CD14-positive monocyte (primary cell): ENCODE data around the gene ITPA. TPM values are rescaled to one million over a fixed set of nuclear protein-coding genes. Genes with fewer than 3 reads are reported as not detected.

Source experiments
- DNase-seq, 3 donors: peaks; one replicate each; pipeline ENCODE4 v3.0.0-alpha.2; 2011 to 2022
- H2AFZ ChIP-seq: 2 replicates; pipeline ENCODE4 v1.6.0; 2012; ENCODE audit warnings: mild to moderate bottlenecking, low read depth, low read length, inconsistent platforms; ENCODE audit not compliant: insufficient read depth, poor library complexity, severe bottlenecking
- H3K27ac ChIP-seq, 2 donors: 1 replicate in 1 of 2; 2 replicates in 1 of 2; pipeline ENCODE4 v1.5.1; 2012 to 2013; ENCODE audit warnings: low read length in 2 of 2, control low read depth in 1 of 2, inconsistent platforms in 1 of 2, low read depth in 1 of 2, mild to moderate bottlenecking in 1 of 2
- H3K27me3 ChIP-seq, 2 donors: one replicate each; pipeline versions ENCODE4 v1.6.0 to v1.6.1; 2011 to 2013; ENCODE audit warnings: low read length in 2 of 2; ENCODE audit not compliant: control insufficient read depth in 2 of 2, insufficient read depth in 2 of 2
- H3K36me3 ChIP-seq, 2 donors: replicated peaks in 1 of 2; 1 replicate in 1 of 2; 2 replicates in 1 of 2; pipeline versions ENCODE4 v1.5.1 to v1.6.1; 2012 to 2013; ENCODE audit warnings: low read length in 2 of 2, control low read depth in 1 of 2, inconsistent platforms in 1 of 2, mild to moderate bottlenecking in 1 of 2; ENCODE audit not compliant: insufficient read depth in 2 of 2, control insufficient read depth in 1 of 2
- H3K4me1 ChIP-seq, 2 donors: 1 replicate in 1 of 2; 2 replicates in 1 of 2; pipeline versions ENCODE4 v1.5.1 to v1.6.1; 2012 to 2013; ENCODE audit warnings: low read length in 2 of 2, control low read depth in 1 of 2, inconsistent platforms in 1 of 2, mild to moderate bottlenecking in 1 of 2, moderate library complexity in 1 of 2; ENCODE audit not compliant: insufficient read depth in 2 of 2, control insufficient read depth in 1 of 2
- H3K4me2 ChIP-seq: replicated peaks from 2 replicates; pipeline ENCODE3; 2012; ENCODE audit warnings: low read length, moderate library complexity, mild to moderate bottlenecking; ENCODE audit not compliant: poor library complexity, severe bottlenecking; ENCODE audit errors: extremely low read depth
- H3K4me3 ChIP-seq, 3 experiments: fragments of 200-600 bp in 1 of 3; sonication (generic) in 1 of 3; replicated peaks in 1 of 3; 1 replicate in 2 of 3; 2 replicates in 1 of 3; pipeline ENCODE4 v1.5.1; 2011 to 2013; ENCODE audit warnings: low read length in 3 of 3, mild to moderate bottlenecking in 3 of 3, control low read depth in 2 of 3, low read depth in 2 of 3, inconsistent platforms in 1 of 3, moderate library complexity in 1 of 3
- H3K79me2 ChIP-seq: 2 replicates; pipeline ENCODE4 v1.6.0; 2012; ENCODE audit warnings: mild to moderate bottlenecking, control low read depth, inconsistent platforms, low read length, moderate library complexity; ENCODE audit not compliant: insufficient read depth
- H3K9ac ChIP-seq: 2 replicates; pipeline ENCODE4 v1.6.0; 2017; ENCODE audit warnings: low read length, mild to moderate bottlenecking; ENCODE audit not compliant: insufficient read depth, poor library complexity, severe bottlenecking
- H3K9me3 ChIP-seq, 2 donors: replicated peaks in 1 of 2; 1 replicate in 1 of 2; 2 replicates in 1 of 2; pipeline versions ENCODE4 v1.5.1 to v1.6.1; 2012 to 2013; ENCODE audit warnings: low read length in 2 of 2, control low read depth in 1 of 2; ENCODE audit not compliant: control insufficient read depth in 1 of 2, insufficient read depth in 1 of 2
- H4K20me1 ChIP-seq: 2 replicates; pipeline ENCODE4 v1.6.0; 2012; ENCODE audit warnings: mild to moderate bottlenecking, low read length, control low read depth, moderate library complexity; ENCODE audit not compliant: insufficient read depth
- H3K27ac Mint-ChIP-seq, 7 donors: one replicate each; pipeline ENCODE4 v1.8.0; 2020; ENCODE audit warnings: mild to moderate bottlenecking in 7 of 7, mixed read lengths in 7 of 7, moderate library complexity in 6 of 7, inconsistent platforms in 2 of 7
- H3K27me3 Mint-ChIP-seq, 3 donors: one replicate each; pipeline ENCODE4 v1.8.0; 2021 to 2022; ENCODE audit warnings: low read depth in 3 of 3, mild to moderate bottlenecking in 3 of 3, mixed read lengths in 3 of 3, moderate library complexity in 3 of 3, inconsistent platforms in 1 of 3
- H3K36me3 Mint-ChIP-seq, 2 donors: one replicate each; pipeline ENCODE4 v1.8.0; 2020; ENCODE audit warnings: mixed read lengths in 2 of 2, inconsistent platforms in 1 of 2, mild to moderate bottlenecking in 1 of 2
- H3K4me1 Mint-ChIP-seq: one replicate; pipeline ENCODE4 v1.8.0; 2020; ENCODE audit warnings: mild to moderate bottlenecking, mixed read lengths
- H3K4me3 Mint-ChIP-seq, 2 donors: one replicate each; pipeline ENCODE4 v1.8.0; 2020; ENCODE audit warnings: mild to moderate bottlenecking in 2 of 2, mixed read lengths in 2 of 2, moderate library complexity in 1 of 2
- H3K9me3 Mint-ChIP-seq, 7 donors: one replicate each; pipeline ENCODE4 v1.8.0; 2020 to 2022; ENCODE audit warnings: mixed read lengths in 7 of 7, mild to moderate bottlenecking in 6 of 7, moderate library complexity in 6 of 7, inconsistent platforms in 2 of 7
- CTCF ChIP-seq: fragments of 200-600 bp; IDR thresholded peaks from one replicate; pipeline ENCODE4 v1.8.0; 2022; ENCODE audit warnings: antibody characterized with exemption, mild to moderate bottlenecking
- WGBS: methylation state at CpG from one replicate; pipeline ENCODE4 v1.1.5; 2013; ENCODE audit warnings: missing lambda C conversion rate; ENCODE audit not compliant: insufficient coverage; 5-methylcytosine and 5-hydroxymethylcytosine counted together
- intact Hi-C, 2 donors: fragments of 100-400 bp; cut with micrococcal nuclease; formaldehyde crosslinking; loops; one replicate each; pipeline versions ENCODE4 v1.15.0 to v1.15.1; 2023
- polyA plus RNA-seq, 3 donors: library from polyadenylated mRNA; depleted of rRNA in 1 of 3; unstranded in 2 of 3; stranded (reverse) in 1 of 3; fragments of 300-500 nt in 2 of 3; fragments of >200 nt in 1 of 3; fragmentation: Illumina TruSeq in 2 of 3; gene quantifications; 1 replicate in 2 of 3; 2 replicates in 1 of 3; pipeline ENCODE4 v1.2.3, GENCODE V29; 2012 to 2021

ITPA gene
- polyA plus RNA-seq, 3 donors, result 39.5 to 62.8 (median 57.0) TPM

GRCh38 chr20:3224681-3225421, 15.6 kb downstream of the ITPA start:
- no peak overlapping the region for H3K4me3 Mint-ChIP-seq
- H3K9me3 Mint-ChIP-seq, result no peaks in the 10 kb centered on the region
- Histone ChIP-seq H3K4me2 (no peak overlapping the region), H3K9me3 (no peaks in the 10 kb centered on the region), H3K27ac (no peak overlapping the region), H3K4me1 (peaks cover 0 to 6% of the 10 kb centered on the region in 2 donors), H3K36me3 (peaks cover 31 to 48% of the 10 kb centered on the region in 2 donors), H3K4me3 (no peak overlapping the region), H3K9ac (no peak overlapping the region), H3K27me3 (no peaks in the 10 kb centered on the region), H3K79me2 (no peaks in the 10 kb centered on the region), H2AFZ (no peak overlapping the region), H4K20me1 (no peaks in the 10 kb centered on the region)
- intact Hi-C loops, result no loop called here
- H3K4me1 Mint-ChIP-seq, result peaks cover 5% of the 10 kb centered on the region
- H3K27ac Mint-ChIP-seq, result no peak overlapping the region
- H3K36me3 Mint-ChIP-seq, result peaks cover 42 to 57% of the 10 kb centered on the region in 2 donors
- TF ChIP-seq CTCF, result no peak
- DNase-seq, result no peak
- H3K27me3 Mint-ChIP-seq, result peaks cover 0 to 3% (median 0%) of the 10 kb centered on the region in 3 donors
- WGBS, result 94% methylated on average over 3 of the region's 8 CpGs

- peaks cover 5% of the 10 kb centered on the region for H3K4me1 Mint-ChIP-seq
- H3K27ac ChIP-seq, result no peak overlapping the region
- H3K27me3 ChIP-seq, result no peaks in the 10 kb centered on the region
- H3K4me3 Mint-ChIP-seq, result no peak overlapping the region
- TF ChIP-seq CTCF, result no peak
- no peaks in the 10 kb centered on the region for H3K9me3 Mint-ChIP-seq
- H3K4me2 ChIP-seq, result no peak overlapping the region
- no peak overlapping the region for H3K9ac ChIP-seq
- 94% methylated on average over 9 of the region's 10 CpGs for WGBS
- intact Hi-C loops, result no loop called here
- no peaks in the 10 kb centered on the region for H3K79me2 ChIP-seq
- H3K27me3 Mint-ChIP-seq, result peaks cover 0 to 2% (median 0%) of the 10 kb centered on the region in 3 donors
- H3K4me3 ChIP-seq, result no peak overlapping the region
- H3K36me3 Mint-ChIP-seq, result peaks cover 31 to 45% of the 10 kb centered on the region in 2 donors
- no peaks in the 10 kb centered on the region for H4K20me1 ChIP-seq
- peaks cover 0 to 6% of the 10 kb centered on the region in 2 donors for H3K4me1 ChIP-seq
- peaks cover 24 to 36% of the 10 kb centered on the region in 2 donors for H3K36me3 ChIP-seq
- DNase-seq, result no peak
- H3K9me3 ChIP-seq, result no peaks in the 10 kb centered on the region
- no peak overlapping the region for H3K27ac Mint-ChIP-seq
- H2AFZ ChIP-seq, result no peak overlapping the region
Measured at GRCh38 chr20:3226093-3226492, 16.8 kb downstream of the ITPA start.
